DOHH2 (cell line): ENCODE data around the gene SARS1.

Experiments used
- H3F3A ChIP-seq: fragments of 200-600 bp; sonication (generic), shearing (Covaris generic); 2 replicates; pipeline ENCODE4 v1.6.0; 2016; ENCODE audit warnings: antibody characterized with exemption, mild to moderate bottlenecking; ENCODE audit not compliant: control insufficient read depth, insufficient read depth
- H3K27ac ChIP-seq: fragments of 200-600 bp; sonication (generic); 2 replicates; pipeline ENCODE4 v1.5.1; 2014; ENCODE audit warnings: low read depth, mild to moderate bottlenecking, low read length, moderate library complexity
- H3K27me3 ChIP-seq: fragments of 200-600 bp; sonication (generic); 2 replicates; pipeline ENCODE4 v1.6.1; 2014; ENCODE audit warnings: mild to moderate bottlenecking, low read length, mixed read lengths; ENCODE audit not compliant: control insufficient read depth
- H3K36me3 ChIP-seq: fragments of 200-600 bp; sonication (generic); 2 replicates; pipeline ENCODE4 v1.6.1; 2014; ENCODE audit warnings: mild to moderate bottlenecking, low read length, moderate library complexity, mixed read lengths; ENCODE audit not compliant: control insufficient read depth
- H3K4me1 ChIP-seq: fragments of 200-600 bp; sonication (generic); 2 replicates; pipeline ENCODE4 v1.6.1; 2014; ENCODE audit warnings: mild to moderate bottlenecking, low read length, mixed read lengths; ENCODE audit not compliant: control insufficient read depth
- H3K4me2 ChIP-seq: fragments of 200-600 bp; sonication (generic); 2 replicates; pipeline ENCODE4 v1.6.0; 2014; ENCODE audit warnings: mild to moderate bottlenecking, low read length, moderate library complexity
- H3K4me3 ChIP-seq: fragments of 200-600 bp; sonication (generic); 2 replicates; pipeline ENCODE4 v1.5.1; 2014; ENCODE audit warnings: mild to moderate bottlenecking, low read length, mixed read lengths
- H3K79me2 ChIP-seq: fragments of 200-600 bp; sonication (generic); 2 replicates; pipeline ENCODE4 v1.6.1; 2014; ENCODE audit warnings: mild to moderate bottlenecking, low read length, mixed read lengths; ENCODE audit not compliant: control insufficient read depth
- H3K9me2 ChIP-seq: fragments of 200-600 bp; sonication (generic); replicated peaks from 2 replicates; pipeline ENCODE4 v1.6.1; 2014; ENCODE audit warnings: mild to moderate bottlenecking, low read length, mixed read lengths; ENCODE audit not compliant: control insufficient read depth
- H3K9me3 ChIP-seq: fragments of 200-600 bp; sonication (generic); 2 replicates; pipeline ENCODE4 v1.6.1; 2014; ENCODE audit warnings: antibody characterized with exemption, low read length, mixed read lengths; ENCODE audit not compliant: control insufficient read depth, insufficient read depth
- H4K20me1 ChIP-seq: fragments of 200-600 bp; sonication (generic); 2 replicates; pipeline ENCODE4 v1.6.0; 2014; ENCODE audit warnings: low read depth, mild to moderate bottlenecking, antibody characterized with exemption, low read length, moderate library complexity; ENCODE audit not compliant: control insufficient read depth, insufficient read depth
- EZH2phosphoT487 ChIP-seq: fragments of 200-600 bp; sonication (generic); IDR thresholded peaks from 2 replicates; pipeline ENCODE4 v1.6.1; 2017; ENCODE audit warnings: borderline replicate concordance, mild to moderate bottlenecking, antibody characterized with exemption, low read length, moderate library complexity, mixed read lengths
- TF ChIP-seq, protein P1 (sequence below): fragments of 200-600 bp; sonication (generic); IDR thresholded peaks from one replicate; pipeline ENCODE4 v1.5.1; 2014; ENCODE audit warnings: antibody characterized with exemption, mild to moderate bottlenecking, low read depth, low read length; ENCODE audit not compliant: poor library complexity, severe bottlenecking

The SARS1 gene

GRCh38 chr1:109248444-109248796 is 34.7 kb downstream of the SARS1 start:
- Histone ChIP-seq H3K4me1 (peaks cover 14% of the 10 kb centered on the region), H3K79me2 (no peaks in the 10 kb centered on the region), H3K9me2 (no peaks in the 10 kb centered on the region), H3K9me3 (no peaks in the 10 kb centered on the region), H3K27ac (no peak overlapping the region), H3F3A (no peaks in the 10 kb centered on the region), H3K4me2 (no peak overlapping the region), H3K27me3 (peaks cover 18% of the 10 kb centered on the region), H4K20me1 (no peaks in the 10 kb centered on the region), H3K4me3 (no peak overlapping the region), H3K36me3 (no peaks in the 10 kb centered on the region)
- TF ChIP-seq, protein P1, sequence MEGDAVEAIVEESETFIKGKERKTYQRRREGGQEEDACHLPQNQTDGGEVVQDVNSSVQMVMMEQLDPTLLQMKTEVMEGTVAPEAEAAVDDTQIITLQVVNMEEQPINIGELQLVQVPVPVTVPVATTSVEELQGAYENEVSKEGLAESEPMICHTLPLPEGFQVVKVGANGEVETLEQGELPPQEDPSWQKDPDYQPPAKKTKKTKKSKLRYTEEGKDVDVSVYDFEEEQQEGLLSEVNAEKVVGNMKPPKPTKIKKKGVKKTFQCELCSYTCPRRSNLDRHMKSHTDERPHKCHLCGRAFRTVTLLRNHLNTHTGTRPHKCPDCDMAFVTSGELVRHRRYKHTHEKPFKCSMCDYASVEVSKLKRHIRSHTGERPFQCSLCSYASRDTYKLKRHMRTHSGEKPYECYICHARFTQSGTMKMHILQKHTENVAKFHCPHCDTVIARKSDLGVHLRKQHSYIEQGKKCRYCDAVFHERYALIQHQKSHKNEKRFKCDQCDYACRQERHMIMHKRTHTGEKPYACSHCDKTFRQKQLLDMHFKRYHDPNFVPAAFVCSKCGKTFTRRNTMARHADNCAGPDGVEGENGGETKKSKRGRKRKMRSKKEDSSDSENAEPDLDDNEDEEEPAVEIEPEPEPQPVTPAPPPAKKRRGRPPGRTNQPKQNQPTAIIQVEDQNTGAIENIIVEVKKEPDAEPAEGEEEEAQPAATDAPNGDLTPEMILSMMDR, result no peak
- TF ChIP-seq EZH2phosphoT487, result no peak

- peak within 1 kb of the TSS; percentile 62 for H3K4me3 ChIP-seq
- no peaks in the 10 kb centered on the region for H3K9me2 ChIP-seq
- H3K27me3 ChIP-seq, result peaks cover 18% of the 10 kb centered on the region
- H4K20me1 ChIP-seq, result no peaks in the 10 kb centered on the region
- H3K9me3 ChIP-seq, result no peaks in the 10 kb centered on the region
- no peak within 1 kb of the TSS for H3K27ac ChIP-seq
- peak within 1 kb of the TSS; percentile 63 for H3K4me2 ChIP-seq
- H3K79me2 ChIP-seq, result no peaks in the 10 kb centered on the region
- TF ChIP-seq EZH2phosphoT487, result no peak
- TF ChIP-seq, protein P1, result no peak
- no peaks in the 10 kb centered on the region for H3K36me3 ChIP-seq
- H3F3A ChIP-seq, result no peaks in the 10 kb centered on the region
- peaks cover 20% of the 10 kb centered on the region for H3K4me1 ChIP-seq
These were observed 35.3 kb downstream of the SARS1 start, which contains the start of gene CELSR2 for GRCh38 chr1:109248797-109249629. TSS of gene CELSR2 (plus strand) at chr1:109249539. CDS start at chr1:109250080, 541 bp downstream.

DNA sequence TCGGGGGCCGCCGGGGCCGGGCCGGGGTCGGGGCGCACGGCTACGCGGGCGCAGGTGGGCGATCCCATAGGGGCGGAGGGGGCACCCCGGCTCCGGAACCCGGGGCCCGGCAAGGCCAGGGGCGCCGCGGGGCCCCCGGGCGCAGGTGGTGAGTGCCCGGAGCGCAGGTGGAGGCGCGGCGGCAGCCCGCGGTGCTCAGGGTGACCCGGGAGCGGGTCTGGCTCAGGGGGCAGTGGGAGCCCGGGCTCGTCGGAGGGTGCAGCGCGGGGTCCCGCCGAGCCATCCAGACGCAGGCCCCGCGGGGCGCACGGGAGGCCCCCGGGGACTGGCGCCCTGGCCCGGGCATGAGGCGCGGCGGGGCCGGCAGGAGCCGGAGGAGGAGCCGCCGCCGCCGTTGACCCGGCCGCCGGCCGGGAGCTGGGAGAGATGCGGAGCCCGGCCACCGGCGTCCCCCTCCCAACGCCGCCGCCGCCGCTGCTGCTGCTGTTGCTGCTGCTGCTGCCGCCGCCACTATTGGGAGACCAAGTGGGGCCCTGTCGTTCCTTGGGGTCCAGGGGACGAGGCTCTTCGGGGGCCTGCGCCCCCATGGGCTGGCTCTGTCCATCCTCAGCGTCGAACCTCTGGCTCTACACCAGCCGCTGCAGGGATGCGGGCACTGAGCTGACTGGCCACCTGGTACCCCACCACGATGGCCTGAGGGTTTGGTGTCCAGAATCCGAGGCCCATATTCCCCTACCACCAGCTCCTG is 36.1 kb downstream of the SARS1 start:
- Histone ChIP-seq H3K4me1 (peaks cover 28% of the 10 kb centered on the region), H3K27me3 (peaks cover 18% of the 10 kb centered on the region), H3K79me2 (no peaks in the 10 kb centered on the region), H3K4me2 (peak overlapping the region; percentile 63), H3K27ac (no peak overlapping the region), H4K20me1 (no peaks in the 10 kb centered on the region), H3K9me3 (no peaks in the 10 kb centered on the region), H3K36me3 (no peaks in the 10 kb centered on the region), H3F3A (no peaks in the 10 kb centered on the region), H3K9me2 (no peaks in the 10 kb centered on the region), H3K4me3 (peak overlapping the region; percentile 62)
- TF ChIP-seq, protein P1, result no peak
- TF ChIP-seq EZH2phosphoT487, result no peak
